HT-29 (cell line): ENCODE results near the gene PTPRU. TPM values are rescaled to one million over a fixed set of nuclear protein-coding genes. Genes with fewer than 3 reads are reported as not detected.

Experiments used
- DNase-seq: peaks from one replicate; pipeline ENCODE4 v3.0.0-alpha.2; 2015; ENCODE audit warnings: low spot score
- total RNA-seq: library from RNA; depleted of rRNA; stranded (reverse); fragments of >200 nt; shearing (Covaris generic); gene quantifications from 2 replicates; pipeline ENCODE4 v1.2.3, GENCODE V29; 2014

Gene PTPRU
- total RNA-seq, 1 experiment from 2014 or later = 0.03 TPM

- DNase-seq = no peak
Measured at GRCh38 chr1:29245261-29245660, 8.9 kb downstream of the PTPRU start.

GRCh38 chr1:29245876-29246275 is 9.6 kb downstream of the PTPRU start:
- peak; percentile 52 for DNase-seq

GRCh38 chr1:29247044-29247443 is 10.7 kb downstream of the PTPRU start:
- DNase-seq = no peak

DNA sequence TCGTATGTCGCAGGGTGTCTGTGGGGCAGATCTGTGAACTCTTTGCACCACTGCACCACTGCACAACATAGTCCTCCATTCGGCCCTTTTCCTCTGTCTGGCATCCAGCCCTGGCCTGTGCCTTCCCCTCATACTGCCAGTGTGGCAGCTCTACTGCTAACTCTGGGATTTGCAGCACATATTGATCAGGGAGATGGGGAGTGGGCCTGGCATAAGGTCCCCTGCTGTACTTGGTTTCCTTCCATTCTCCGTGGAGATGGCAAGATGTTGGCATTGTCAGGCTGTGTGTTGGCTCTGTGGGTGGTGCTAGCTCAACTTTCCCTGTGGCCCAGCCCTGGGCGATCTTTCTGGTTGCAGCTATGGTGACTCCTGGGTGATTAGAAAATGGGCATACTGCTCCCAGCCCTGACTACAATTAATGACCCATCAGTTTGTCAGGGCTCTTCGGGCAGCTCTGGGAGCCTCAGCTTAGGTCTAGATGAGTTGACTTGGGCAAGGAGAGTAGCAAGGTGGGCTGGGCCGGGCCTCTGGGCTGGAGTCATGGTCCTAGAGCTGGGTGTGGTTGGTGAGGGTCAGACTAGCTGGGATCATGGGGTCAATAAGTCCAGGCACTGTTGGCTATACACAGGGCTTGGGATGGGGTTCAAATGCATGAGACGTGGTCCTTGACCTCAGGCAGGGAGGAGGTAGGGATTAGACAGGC is 11.4 kb downstream of the PTPRU start:
- DNase-seq = no peak

DNA sequence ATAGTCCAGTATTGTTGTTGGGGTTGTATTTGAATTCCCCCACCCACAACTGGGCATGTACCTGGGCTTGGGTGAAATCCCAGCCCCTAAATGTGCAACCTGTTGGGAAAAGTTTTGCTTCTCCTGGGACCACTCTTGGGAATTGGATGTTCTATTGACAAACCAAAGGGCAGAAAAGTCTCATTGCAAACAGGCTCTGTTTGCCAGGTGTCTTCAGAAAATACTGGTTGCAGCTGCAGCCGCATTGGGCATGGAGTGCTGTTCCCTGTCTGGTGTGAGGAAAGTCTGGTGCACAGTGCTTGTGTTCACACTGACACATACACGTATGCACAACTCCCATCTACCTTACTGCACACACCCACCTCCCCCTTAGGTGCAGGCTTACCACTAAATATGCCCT is 12.1 kb downstream of the PTPRU start:
- no peak for DNase-seq

GRCh38 chr1:29249170-29249691 is 12.9 kb downstream of the PTPRU start:
- no peak for DNase-seq

DNA sequence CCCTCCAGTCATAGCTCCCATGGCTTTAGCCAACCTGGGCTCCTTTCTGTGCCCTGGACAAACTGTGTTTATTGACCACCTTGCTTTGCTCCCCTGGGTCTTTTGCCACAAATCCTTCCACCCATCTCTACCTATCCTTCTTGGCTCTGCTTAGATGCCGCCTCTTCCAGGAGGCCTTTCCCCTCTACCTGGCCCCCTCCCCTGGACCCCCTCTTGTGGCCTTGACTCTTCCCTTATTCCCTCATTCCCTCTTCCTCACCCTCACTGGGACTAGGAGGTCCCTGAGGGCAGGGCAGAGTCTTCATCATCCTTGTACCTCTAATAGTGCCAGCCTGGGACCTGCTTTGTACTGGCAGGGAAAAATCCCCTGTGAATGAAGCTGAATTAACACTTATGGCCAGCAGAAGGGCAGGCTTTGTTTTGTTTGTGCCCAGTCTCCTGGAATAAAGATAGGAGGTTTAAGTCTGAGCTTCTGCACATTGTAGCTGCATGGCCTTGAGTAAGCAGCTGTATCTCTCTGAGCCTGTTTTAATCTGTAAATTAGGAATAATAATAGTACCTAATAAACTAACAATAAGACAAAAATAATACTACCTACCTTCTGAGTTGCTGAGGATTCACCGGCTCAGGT is 13.7 kb downstream of the PTPRU start:
- DNase-seq = no peak

DNA sequence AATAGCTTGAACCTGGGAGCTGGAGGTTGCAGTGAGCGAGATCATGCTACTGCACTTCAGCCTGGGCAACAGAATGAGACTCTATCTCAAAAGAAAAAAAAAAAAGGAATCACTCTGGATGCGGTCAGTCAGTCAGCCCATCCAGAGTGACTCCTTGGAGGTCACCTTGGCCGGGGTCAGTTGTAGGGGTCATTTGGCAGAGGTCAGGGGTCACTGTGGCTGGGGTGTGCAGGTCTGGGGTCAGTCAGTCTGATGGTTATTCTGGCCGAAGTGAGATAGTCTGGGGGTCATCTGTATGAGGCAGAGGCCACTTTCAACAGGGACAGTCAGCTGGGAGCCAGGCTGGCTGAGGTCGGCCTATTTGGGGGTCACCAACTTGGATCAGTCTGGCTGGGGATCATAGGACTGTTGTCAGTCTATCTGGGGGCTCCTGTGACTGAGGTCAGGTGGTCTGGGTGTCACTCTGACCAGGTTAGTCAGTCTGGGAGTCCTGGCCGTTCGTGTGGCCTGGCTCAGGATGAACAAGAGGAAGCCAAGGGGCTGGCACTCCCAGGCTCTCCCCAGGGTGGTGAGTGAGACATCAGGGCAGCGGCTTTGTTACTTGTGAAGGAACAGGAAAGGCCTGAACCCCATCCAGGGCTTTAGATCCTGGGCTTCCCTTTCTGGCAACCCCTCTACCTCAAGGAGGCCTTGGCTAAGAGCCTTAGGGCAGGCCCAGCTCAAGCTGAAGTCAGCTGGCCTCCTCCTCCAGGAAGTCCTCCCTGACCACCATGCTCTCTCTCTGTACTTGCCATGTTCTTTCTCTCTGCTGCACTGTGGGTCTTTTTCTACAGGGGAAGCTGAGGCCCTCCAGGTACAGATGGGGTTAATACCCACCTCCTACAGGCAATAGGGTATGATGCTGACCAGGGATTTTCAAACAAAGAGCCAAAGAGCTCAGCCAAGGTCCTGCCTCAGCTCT is 15.1 kb downstream of the PTPRU start:
- no peak for DNase-seq

- DNase-seq = no peak
Measured at GRCh38 chr1:29253180-29253579, 16.9 kb downstream of the PTPRU start.

DNA sequence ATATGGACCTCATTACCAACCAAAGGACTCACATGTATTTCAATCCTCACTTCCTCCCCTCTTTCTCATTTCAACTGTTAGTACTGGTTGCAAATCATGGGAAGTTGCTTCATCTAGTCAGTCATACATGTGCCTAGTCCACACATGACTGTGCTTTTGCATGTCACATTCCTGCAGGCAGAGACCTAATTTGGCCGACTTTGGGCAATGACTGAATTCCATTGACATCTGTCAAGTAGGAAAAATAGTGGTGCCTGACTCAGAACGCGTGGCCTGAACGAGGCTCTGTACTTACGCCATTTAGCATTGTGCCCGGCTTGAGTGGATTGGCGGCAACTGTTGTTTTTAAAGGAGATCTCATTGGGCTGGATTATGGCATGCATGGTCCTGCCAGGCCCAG is 18.0 kb downstream of the PTPRU start:
- no peak for DNase-seq

DNA sequence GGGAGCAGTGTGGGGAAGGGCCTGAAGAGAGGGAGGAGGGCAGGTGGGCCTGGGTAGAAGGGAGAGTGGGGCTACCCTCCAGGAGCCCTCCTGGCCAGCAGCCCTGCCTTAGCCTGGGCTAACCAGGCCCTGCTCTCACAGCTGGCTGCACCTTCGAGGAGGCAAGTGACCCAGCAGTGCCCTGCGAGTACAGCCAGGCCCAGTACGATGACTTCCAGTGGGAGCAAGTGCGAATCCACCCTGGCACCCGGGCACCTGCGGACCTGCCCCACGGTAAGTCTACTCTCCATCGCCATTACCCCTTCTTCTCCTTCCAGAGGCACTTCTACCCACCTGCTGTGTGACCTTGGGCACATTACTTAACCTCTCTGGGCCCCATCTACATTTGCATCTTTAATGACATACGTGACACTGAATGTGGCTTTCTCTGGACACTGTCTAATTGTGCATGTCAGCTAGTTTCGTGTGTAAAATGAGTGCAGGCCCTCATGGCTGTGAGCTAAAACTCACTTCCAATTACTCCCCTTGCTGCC is 18.9 kb downstream of the PTPRU start:
- no peak for DNase-seq

GRCh38 chr1:29256394-29256793 is 20.1 kb downstream of the PTPRU start:
- no peak for DNase-seq

DNA sequence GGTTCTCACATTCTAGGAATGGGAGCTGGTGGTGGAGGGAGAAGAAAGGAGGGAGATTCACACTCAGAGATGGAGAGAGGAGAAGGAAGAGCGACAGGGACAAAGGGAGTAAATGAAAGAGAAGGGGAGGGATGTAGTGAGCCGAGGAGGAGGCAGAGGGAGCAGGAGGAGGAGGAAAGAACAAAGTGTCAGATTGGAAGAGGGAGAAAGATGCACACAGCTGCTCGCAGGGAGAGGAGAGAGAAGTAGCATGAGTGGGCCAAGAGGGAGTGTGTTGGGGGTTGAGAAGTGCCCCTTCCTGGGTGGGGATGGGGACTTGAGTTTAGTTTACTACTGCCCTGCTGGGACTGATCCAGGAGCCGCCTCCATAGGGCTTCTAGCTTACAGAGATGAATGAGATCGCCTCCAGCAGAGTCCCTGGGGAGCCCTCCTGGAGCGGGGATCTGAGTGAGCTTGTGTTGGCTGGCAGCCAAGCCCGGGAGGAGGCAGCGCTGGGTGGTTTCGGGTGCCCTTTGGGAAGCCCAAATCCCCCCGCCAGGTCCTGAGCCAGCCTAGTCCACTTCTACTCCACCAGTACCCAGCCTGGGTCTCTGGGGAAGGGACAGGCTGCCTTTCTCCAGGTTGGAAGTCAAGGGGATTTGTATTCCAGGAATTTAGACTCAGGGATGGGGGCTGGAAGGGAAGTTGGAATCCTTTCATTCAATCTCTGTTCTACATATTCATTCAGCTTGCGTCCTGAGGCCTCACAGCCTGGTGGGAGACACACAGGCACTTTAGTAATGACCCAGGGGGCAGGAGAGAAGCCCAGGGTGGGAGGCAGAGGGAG is 20.9 kb downstream of the PTPRU start:
- DNase-seq = no peak

DNA sequence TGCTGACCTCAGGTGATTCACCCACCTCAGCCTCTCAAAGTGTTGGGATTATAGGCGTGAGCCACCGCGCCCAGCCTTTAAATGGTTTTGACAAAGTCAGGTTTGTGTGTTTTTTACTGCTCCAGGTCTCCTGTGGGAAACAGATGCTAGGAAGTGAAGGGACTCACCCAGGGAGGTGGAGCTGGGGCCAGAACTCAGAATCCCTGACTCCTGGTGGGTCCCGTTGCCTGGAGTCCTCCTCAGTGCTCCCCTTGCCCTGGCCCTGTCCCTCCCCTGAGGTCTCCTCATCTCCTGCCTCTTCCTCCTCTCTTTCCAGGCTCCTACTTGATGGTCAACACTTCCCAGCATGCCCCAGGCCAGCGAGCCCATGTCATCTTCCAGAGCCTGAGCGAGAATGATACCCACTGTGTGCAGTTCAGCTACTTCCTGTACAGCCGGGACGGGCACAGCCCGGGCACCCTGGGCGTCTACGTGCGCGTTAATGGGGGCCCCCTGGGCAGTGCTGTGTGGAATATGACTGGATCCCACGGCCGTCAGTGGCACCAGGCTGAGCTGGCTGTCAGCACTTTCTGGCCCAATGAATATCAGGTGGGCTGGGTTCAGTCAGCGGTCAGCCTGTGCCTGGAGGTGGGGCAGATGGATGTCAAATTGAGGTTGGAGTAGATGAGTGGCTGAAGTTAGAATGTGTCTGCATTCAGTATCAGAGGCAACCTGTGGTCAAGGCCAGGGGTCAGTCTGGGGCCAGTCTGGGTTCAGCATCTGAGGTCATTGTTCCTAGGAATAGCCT is 22.1 kb downstream of the PTPRU start:
- no peak for DNase-seq

DNA sequence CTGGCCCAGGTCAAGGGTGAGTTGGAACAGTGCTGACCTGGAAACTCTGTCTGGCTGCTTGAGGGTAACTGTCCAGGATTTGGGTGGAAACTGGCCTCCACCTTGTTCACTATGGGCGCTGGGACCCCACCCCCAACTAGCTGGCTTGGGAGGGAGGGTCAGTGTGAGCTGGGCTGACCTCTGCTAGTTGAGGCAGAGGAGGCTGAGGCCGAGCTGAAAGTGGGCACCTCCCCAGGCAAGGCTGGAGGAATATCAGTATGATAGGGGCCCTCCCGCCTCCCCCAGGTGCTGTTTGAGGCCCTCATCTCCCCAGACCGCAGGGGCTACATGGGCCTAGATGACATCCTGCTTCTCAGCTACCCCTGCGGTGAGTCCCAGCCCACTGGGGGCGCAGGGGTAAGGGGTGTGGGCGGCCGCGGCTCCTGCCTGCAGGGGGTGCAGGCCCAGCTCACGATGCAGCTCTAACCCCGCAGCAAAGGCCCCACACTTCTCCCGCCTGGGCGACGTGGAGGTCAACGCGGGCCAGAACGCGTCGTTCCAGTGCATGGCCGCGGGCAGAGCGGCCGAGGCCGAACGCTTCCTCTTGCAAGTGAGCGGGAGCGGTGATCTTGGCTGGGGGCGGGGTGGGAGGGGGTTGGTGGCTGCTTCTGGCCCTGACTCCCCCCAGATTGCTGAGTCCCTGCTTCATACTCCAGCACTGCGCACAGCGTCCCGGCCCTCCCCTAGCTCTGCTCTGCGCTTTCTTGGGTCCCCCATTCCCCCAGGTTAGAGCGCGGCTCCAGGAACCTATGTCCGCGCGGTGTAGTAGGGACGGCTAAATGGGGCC is 22.9 kb downstream of the PTPRU start:
- DNase-seq = no peak

- no peak for DNase-seq
Measured at GRCh38 chr1:29259802-29260441, 23.6 kb downstream of the PTPRU start.

DNA sequence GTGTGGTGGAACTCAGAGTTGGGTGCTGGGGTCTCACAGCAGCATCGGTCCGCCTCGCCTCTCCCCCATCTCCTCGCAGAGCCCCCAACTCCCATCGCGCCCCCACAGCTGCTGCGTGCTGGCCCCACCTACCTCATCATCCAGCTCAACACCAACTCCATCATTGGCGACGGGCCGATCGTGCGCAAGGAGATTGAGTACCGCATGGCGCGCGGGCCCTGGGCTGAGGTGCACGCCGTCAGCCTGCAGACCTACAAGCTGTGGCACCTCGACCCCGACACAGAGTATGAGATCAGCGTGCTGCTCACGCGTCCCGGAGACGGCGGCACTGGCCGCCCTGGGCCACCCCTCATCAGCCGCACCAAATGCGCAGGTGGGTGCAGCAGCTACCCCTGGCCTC is 24.2 kb downstream of the PTPRU start:
- DNase-seq = no peak

DNA sequence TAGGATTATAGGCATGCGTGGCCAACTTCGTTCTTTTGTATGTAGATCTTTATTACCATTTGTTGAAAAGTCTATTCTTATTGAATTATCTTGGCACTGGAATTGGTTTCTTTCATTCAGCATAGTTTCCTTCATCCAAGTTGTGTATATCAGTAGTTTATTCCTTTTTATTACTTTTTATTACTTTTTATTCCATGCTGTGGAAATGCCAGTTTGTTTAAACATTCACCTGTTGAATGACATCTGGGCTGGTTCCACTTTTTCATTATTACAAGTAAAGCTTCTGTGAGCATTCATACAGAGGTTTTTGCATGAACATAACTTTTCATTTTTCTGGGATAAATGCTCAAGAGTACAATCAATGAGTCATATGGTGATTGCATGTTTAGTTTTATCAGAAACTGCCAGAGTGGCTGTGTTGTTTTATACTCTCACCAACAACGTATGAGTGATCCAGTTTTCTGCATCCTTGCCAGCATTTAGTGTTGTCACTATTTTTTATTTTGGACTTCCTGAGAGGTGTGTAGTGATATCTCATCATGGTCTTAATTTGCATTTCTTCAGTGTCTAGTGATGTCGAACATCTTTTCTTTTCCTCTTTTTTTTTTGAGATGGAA is 28.6 kb downstream of the PTPRU start:
- DNase-seq = no peak
